ENCODE results near the gene FRG1. TPM values are rescaled to one million over a fixed set of nuclear protein-coding genes. Genes with fewer than 3 reads are reported as not detected.
"Not testable (repeated sequence)": the region's sequence is repeated elsewhere in the genome, so short reads cannot be mapped to it uniquely, and the experiment has no call there.

The FRG1 gene
- polyA plus RNA-seq, 1 donor: 41.3 TPM

DNA sequence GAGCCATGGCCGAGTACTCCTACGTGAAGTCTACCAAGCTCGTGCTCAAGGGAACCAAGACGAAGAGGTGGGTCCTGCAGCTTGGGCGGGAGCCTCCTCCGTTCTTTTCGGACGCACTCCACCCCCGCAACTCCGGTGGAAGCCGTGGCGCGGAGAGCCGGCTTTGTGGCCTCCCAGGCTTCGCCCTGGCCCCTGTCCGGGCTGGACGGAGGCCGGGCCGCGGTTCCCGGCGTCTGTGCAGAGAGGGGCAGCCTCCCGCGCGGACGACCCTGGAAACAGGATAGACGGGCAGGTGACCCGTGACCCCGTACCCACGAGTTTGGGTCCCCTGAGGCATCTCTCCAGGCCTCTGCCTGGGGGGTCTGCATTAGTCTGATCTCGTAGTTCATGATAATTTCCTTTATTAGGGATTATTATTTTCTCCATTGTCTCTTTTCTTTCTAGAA, 356 bp downstream of the FRG1 start:
- WGBS (ENCODE audit: insufficient coverage, low lambda C conversion rate): 0% methylated on average over 1 of the region's 31 CpGs
- Histone ChIP-seq H3K27me3 (ENCODE audit: control insufficient read depth, insufficient read depth, low read length) (no peaks in the 10 kb centered on the region), H3K36me3 (ENCODE audit: control insufficient read depth, insufficient read depth, low read length) (no peaks in the 10 kb centered on the region), H3K4me1 (ENCODE audit: control insufficient read depth, insufficient read depth, low read length) (no peaks in the 10 kb centered on the region), H3K4me3 (ENCODE audit: low read length) (peak overlapping the region; percentile 96), H3K27ac (ENCODE audit: low read length) (peak overlapping the region; percentile 90), H3K9me3 (ENCODE audit: control insufficient read depth, low read depth, low read length) (no peaks in the 10 kb centered on the region)
- DNase-seq: no peak

DNA sequence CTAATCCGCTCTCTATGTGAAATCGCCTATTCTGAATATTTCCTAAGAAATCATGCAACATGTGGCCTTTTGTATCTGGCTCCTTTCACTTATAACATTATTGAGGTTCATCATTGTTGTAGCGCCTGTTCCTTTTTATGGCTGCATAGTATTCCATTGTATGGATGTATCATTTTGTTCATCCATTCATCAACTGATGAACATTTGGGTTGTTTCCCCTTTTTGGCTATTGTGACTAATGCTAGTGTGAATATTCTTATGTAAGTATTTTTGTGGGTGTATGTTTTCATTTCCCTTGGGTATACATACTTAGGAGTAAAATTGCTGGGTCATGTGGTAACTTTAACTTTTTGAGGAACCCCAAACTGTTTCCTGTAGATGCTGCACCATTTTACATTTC, 1.7 kb downstream of the FRG1 start:
- not testable (repeated sequence) for H3K36me3 ChIP-seq (ENCODE audit: control insufficient read depth, insufficient read depth, low read length); DNase-seq; H3K27ac ChIP-seq (ENCODE audit: low read length); H3K27me3 ChIP-seq (ENCODE audit: control insufficient read depth, insufficient read depth, low read length); H3K4me3 ChIP-seq (ENCODE audit: low read length); H3K4me1 ChIP-seq (ENCODE audit: control insufficient read depth, insufficient read depth, low read length); H3K9me3 ChIP-seq (ENCODE audit: control insufficient read depth, low read depth, low read length)
- WGBS (ENCODE audit: insufficient coverage, low lambda C conversion rate): no CpG with 5 or more reads among the region's 3 CpGs

DNA sequence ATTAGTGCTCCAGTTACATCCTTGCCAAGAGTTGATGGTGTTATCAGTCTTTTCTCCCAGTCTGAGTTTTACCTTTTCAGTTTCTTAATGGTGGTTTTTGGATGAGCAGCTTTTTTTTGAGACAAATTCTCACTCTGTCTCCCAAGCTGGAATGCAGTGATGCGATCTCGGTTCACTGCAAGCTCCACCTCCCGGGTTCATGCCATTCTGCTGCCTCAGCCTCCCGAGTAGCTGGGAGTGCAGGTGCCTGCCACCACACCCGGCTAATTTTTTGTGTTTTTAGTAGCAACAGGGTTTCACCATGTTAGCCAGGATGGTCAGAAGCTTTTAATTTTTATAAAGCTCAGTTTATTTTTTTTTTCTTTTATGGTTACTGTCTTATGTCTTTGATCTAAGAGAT, 3.4 kb downstream of the FRG1 start:
- WGBS (ENCODE audit: insufficient coverage, low lambda C conversion rate): 80% methylated on average over 1 of the region's 5 CpGs
- not testable (repeated sequence) for H3K9me3 ChIP-seq (ENCODE audit: control insufficient read depth, low read depth, low read length); H3K4me1 ChIP-seq (ENCODE audit: control insufficient read depth, insufficient read depth, low read length)

DNA sequence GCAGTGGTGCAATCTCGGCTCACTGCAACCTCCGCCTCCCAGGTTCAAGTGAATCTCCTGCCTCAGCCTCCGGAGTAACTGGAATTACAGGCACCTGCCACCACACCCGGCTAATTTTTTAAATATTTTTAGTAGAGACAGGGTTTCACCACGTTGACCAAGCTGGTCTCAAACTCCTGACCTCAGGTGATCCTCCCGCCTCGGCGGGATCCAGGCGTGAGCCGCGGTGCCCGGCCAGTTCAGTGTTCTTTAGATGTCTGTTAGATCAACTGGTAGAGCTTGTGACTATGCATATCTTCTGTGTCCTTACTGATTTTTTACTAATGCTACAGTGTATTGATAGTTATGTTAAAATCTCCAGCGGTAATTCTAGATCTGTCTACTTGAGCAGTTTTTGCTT, 6.2 kb downstream of the FRG1 start:
- not testable (repeated sequence) for H3K27ac ChIP-seq (ENCODE audit: low read length); H3K9me3 ChIP-seq (ENCODE audit: control insufficient read depth, low read depth, low read length); H3K4me1 ChIP-seq (ENCODE audit: control insufficient read depth, insufficient read depth, low read length); H3K36me3 ChIP-seq (ENCODE audit: control insufficient read depth, insufficient read depth, low read length); DNase-seq; H3K4me3 ChIP-seq (ENCODE audit: low read length); H3K27me3 ChIP-seq (ENCODE audit: control insufficient read depth, insufficient read depth, low read length)
- 100% methylated on average over 1 of the region's 13 CpGs for WGBS (ENCODE audit: insufficient coverage, low lambda C conversion rate)

More for the DNA sequence above, 3.4 kb downstream of the FRG1 start:
- not testable (repeated sequence) for H3K4me3 ChIP-seq (ENCODE audit: low read length); H3K27ac ChIP-seq (ENCODE audit: low read length); DNase-seq; H3K27me3 ChIP-seq (ENCODE audit: control insufficient read depth, insufficient read depth, low read length); H3K36me3 ChIP-seq (ENCODE audit: control insufficient read depth, insufficient read depth, low read length)

DNA sequence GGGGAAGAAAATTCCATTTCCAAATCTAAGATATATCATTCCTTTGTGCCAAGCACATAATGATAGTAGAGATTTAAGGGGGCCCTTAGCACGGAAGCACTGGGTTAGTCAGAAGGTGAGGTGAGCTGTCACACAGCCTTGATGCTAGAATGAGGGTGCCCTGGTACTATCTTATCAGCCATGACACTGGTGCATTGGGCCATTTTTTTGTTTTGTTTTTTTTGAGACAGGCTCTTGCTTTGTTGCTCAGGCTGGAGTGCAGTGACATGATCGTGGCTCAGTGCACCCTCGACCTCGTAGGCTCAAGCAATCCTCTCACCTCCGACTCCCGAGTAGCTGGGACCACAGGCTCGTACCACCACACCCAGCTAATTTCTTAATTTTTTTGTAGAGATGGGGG, 7.8 kb downstream of the FRG1 start:
- not testable (repeated sequence) for H3K4me1 ChIP-seq (ENCODE audit: control insufficient read depth, insufficient read depth, low read length); H3K4me3 ChIP-seq (ENCODE audit: low read length); H3K9me3 ChIP-seq (ENCODE audit: control insufficient read depth, low read depth, low read length); DNase-seq; H3K36me3 ChIP-seq (ENCODE audit: control insufficient read depth, insufficient read depth, low read length); H3K27ac ChIP-seq (ENCODE audit: low read length); H3K27me3 ChIP-seq (ENCODE audit: control insufficient read depth, insufficient read depth, low read length)
- no CpG with 5 or more reads among the region's 7 CpGs for WGBS (ENCODE audit: insufficient coverage, low lambda C conversion rate)

DNA sequence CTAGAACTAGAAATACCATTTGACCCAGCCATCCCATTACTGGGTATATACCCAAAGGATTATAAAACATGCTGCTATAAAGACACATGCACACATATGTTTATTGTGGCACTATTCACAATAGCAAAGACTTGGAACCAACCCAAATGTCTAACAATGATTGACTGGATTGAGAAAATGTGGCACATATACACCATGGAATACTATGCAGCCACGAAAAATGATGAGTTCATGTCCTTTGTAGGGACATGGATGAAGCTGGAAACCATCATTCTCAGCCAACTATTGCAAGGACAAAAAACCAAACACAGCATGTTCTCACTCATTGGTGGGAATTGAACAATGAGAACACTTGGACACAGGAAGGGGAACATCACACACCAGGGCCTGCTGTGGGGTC, 28.6 kb downstream of the FRG1 start:
- H3K4me3 ChIP-seq (ENCODE audit: low read length); H3K4me1 ChIP-seq (ENCODE audit: control insufficient read depth, insufficient read depth, low read length); DNase-seq; H3K27me3 ChIP-seq (ENCODE audit: control insufficient read depth, insufficient read depth, low read length); H3K36me3 ChIP-seq (ENCODE audit: control insufficient read depth, insufficient read depth, low read length); H3K27ac ChIP-seq (ENCODE audit: low read length); H3K9me3 ChIP-seq (ENCODE audit: control insufficient read depth, low read depth, low read length): not testable (repeated sequence)
- no CpG with 5 or more reads among the region's 1 CpG for WGBS (ENCODE audit: insufficient coverage, low lambda C conversion rate)

DNA sequence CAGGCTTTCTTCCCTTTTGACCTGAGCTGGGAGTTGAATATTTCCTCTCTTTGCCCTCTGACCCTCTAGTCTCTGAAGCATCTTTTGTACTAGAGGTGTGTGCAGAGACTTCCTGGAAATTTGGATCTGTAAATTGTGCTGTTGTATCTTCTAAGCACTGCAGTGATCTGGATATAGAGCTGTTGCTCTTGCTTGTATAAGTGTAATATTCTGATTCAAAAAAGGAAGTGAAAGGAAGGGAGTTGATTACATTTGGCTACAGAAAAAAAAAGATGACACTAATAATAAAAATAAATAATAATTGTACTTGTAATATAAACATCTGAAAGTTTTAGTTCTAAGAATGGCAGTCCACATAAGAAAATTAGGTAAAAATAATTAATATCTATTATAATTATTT, 33.0 kb downstream of the FRG1 start:
- Histone ChIP-seq H3K9me3 (ENCODE audit: control insufficient read depth, low read depth, low read length) (no peaks in the 10 kb centered on the region), H3K4me1 (ENCODE audit: control insufficient read depth, insufficient read depth, low read length) (no peaks in the 10 kb centered on the region), H3K27me3 (ENCODE audit: control insufficient read depth, insufficient read depth, low read length) (no peaks in the 10 kb centered on the region), H3K27ac (ENCODE audit: low read length) (no peak overlapping the region), H3K4me3 (ENCODE audit: low read length) (no peak overlapping the region), H3K36me3 (ENCODE audit: control insufficient read depth, insufficient read depth, low read length) (no peaks in the 10 kb centered on the region)
- no peak for DNase-seq

DNA sequence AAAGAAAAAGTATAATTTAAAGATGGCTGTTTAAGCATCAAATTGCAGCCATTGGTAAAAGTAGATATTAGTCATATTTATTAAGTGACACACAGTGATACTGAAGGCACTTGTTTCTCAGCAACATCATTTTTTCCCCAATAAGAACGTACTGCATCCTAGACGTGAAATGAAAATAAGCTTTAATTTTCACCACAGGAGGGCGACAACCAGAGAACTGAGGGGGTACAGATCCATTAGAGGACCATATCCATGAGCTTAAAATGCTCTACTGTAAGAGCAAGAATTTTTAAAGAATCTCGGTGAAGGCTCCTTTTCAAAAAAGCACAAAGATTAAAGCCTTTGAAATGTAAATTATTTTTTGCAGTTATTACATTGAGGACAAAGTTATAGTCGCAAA, 33.4 kb downstream of the FRG1 start:
- DNase-seq: no peak
- no peak overlapping the region for H3K27ac ChIP-seq (ENCODE audit: low read length)
- H3K9me3 ChIP-seq (ENCODE audit: control insufficient read depth, low read depth, low read length): no peaks in the 10 kb centered on the region
- 80% methylated on average over 2 of the region's 5 CpGs for WGBS (ENCODE audit: insufficient coverage, low lambda C conversion rate)
- H3K36me3 ChIP-seq (ENCODE audit: control insufficient read depth, insufficient read depth, low read length): no peaks in the 10 kb centered on the region
- H3K27me3 ChIP-seq (ENCODE audit: control insufficient read depth, insufficient read depth, low read length): no peaks in the 10 kb centered on the region
- no peak overlapping the region for H3K4me3 ChIP-seq (ENCODE audit: low read length)
- no peaks in the 10 kb centered on the region for H3K4me1 ChIP-seq (ENCODE audit: control insufficient read depth, insufficient read depth, low read length)

DNA sequence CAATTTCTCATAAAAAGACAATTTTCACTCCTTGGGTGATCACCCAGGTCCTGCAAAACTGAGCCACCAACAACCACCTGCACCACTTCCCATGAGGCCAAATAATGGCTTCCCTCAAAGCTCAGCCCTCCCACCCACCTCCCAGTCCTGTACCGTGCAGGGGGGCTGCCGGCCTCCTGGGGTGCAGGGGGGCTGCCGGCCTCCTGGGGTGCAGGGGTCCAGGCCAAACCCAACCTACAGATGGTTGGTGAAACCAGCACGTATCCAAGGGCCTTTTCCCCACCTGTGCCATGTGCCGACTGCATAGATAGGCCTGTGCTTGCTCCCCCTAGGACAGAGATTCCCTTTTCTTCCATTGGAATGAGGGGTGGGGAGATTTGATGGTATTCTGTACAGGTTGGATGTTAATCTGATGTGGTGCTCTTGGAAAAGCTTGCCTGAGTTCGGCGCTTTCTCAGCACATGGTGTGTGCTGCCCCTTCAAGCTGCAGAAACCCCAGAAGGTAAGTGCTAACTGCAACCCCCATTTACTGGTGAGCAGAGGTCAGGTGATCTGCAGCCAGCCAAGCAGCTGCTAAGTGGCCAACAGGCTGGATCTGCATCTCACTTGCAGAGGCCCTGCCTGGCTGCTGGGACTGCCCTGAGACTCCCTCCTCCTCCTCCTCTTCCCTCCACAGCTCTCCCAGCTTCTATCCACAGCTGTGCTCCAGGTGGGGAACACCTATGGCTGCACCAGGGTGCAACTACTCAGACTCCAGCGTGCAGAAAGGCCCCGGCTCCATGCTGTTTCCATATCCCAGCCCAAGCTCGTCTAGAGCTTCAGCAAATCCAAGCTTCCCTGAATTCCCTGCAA, 38.8 kb downstream of the FRG1 start:
- Histone ChIP-seq H3K36me3 (ENCODE audit: control insufficient read depth, insufficient read depth, low read length) (no peaks in the 10 kb centered on the region), H3K27ac (ENCODE audit: low read length) (no peak overlapping the region), H3K4me1 (ENCODE audit: control insufficient read depth, insufficient read depth, low read length) (no peaks in the 10 kb centered on the region), H3K27me3 (ENCODE audit: control insufficient read depth, insufficient read depth, low read length) (no peaks in the 10 kb centered on the region), H3K4me3 (ENCODE audit: low read length) (no peak overlapping the region), H3K9me3 (ENCODE audit: control insufficient read depth, low read depth, low read length) (no peaks in the 10 kb centered on the region)
- no CpG with 5 or more reads among the region's 10 CpGs for WGBS (ENCODE audit: insufficient coverage, low lambda C conversion rate)
- no peak for DNase-seq

DNA sequence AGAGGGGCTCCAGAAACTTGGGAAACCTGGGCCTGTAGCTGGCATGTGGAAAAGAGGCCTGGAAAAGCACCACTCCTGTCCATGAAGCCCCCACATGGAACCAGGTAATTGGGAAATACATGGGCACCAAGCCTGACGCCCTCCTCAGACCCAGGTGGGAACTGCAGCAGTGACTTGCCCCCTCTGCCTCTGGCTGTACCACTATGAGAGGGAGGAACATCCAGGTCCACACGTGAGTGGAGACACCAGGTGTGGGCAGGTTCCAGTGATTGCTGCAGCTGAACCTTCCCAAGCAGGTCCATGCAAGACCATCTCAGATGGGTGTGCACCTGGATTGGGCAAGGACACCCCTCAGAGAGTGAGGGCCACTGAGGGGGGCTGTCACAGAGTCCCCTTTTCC, 39.6 kb downstream of the FRG1 start:
- H3K4me1 ChIP-seq (ENCODE audit: control insufficient read depth, insufficient read depth, low read length); H3K27me3 ChIP-seq (ENCODE audit: control insufficient read depth, insufficient read depth, low read length); DNase-seq; H3K9me3 ChIP-seq (ENCODE audit: control insufficient read depth, low read depth, low read length); H3K27ac ChIP-seq (ENCODE audit: low read length); H3K4me3 ChIP-seq (ENCODE audit: low read length); H3K36me3 ChIP-seq (ENCODE audit: control insufficient read depth, insufficient read depth, low read length): not testable (repeated sequence)
- WGBS (ENCODE audit: insufficient coverage, low lambda C conversion rate): no CpG with 5 or more reads among the region's 2 CpGs

DNA sequence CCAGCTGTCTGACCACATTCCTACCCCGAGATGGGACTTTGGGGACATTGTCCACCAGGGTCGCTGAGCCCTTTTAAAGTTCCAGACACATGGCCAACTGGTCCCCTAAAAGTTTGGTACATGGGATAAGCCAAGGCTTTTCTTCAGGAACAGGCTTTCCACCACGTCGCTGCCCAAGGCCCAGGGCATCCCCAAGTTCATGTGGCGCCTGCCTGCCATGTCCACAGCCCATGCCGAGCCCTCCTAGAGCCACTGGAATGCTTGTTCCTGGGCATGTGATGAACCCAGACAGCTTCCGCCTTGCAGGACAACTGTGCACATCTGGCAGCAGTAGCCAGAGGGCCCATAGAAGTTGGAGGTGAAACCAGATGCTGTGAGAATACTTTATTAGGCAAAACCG, 41.3 kb downstream of the FRG1 start:
- no peak for DNase-seq
- no peak overlapping the region for H3K27ac ChIP-seq (ENCODE audit: low read length)
- no peaks in the 10 kb centered on the region for H3K36me3 ChIP-seq (ENCODE audit: control insufficient read depth, insufficient read depth, low read length)
- no peak overlapping the region for H3K4me3 ChIP-seq (ENCODE audit: low read length)
- no peaks in the 10 kb centered on the region for H3K27me3 ChIP-seq (ENCODE audit: control insufficient read depth, insufficient read depth, low read length)
- no peaks in the 10 kb centered on the region for H3K9me3 ChIP-seq (ENCODE audit: control insufficient read depth, low read depth, low read length)
- WGBS (ENCODE audit: insufficient coverage, low lambda C conversion rate): no CpG with 5 or more reads among the region's 8 CpGs
- H3K4me1 ChIP-seq (ENCODE audit: control insufficient read depth, insufficient read depth, low read length): no peaks in the 10 kb centered on the region

Measured in large intestine (tissue), 3 donors.